ENCODE results near the gene EHD1.

Gene EHD1

DNA sequence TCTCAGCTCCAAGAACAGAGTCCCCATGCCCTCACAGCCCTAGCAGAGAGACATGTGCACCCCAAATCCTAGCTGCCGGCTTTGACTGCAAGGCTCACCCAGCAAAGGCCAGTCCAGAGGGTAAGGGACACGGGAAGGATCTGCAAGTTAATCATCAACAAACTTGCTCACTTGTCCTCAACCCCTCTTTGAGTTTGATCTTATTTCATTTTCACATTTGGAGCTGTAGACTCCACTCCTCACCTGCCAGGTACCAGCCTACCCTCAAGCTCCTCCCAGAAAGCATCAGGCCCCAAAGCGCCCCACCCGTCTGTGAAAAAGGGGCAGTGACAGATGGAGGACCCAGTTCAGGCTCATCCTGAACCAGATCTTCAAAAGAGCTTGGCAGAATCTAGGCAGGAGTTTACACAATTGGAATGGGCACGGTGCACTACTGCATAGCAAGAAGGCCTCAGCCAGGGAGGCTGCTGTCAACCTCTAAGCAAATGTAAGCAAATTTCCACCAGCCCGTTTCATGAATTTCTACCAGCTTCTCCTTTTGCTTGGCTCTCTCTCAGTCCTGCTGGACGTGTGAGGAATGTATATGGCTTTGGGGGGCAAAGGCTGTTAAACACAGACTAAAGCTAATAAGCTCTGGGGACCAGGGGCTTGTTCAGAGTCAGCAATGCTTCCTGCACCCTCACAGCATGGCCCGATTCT, 5.5 kb downstream of the EHD1 start:
- Histone ChIP-seq H2BK120ac (ENCODE audit: insufficient read depth, low read length, poor library complexity) (no peak overlapping the region), H3K79me2 (ENCODE audit: control insufficient read depth, insufficient read depth, low read length, poor library complexity) (peaks cover 28% of the 10 kb centered on the region), H2BK12ac (ENCODE audit: low read length) (no peak overlapping the region), H3K18ac (ENCODE audit: low read length) (no peak overlapping the region), H2BK5ac (ENCODE audit: low read depth, low read length, poor library complexity) (no peak overlapping the region), H3K23ac (ENCODE audit: low read length) (no peak overlapping the region), H2AFZ (ENCODE audit: insufficient read depth, low read length, poor library complexity) (no peak overlapping the region), H3K9ac (ENCODE audit: low read length) (no peak overlapping the region), H3K14ac (ENCODE audit: low read length) (no peak overlapping the region), H4K12ac (ENCODE audit: low read depth, low read length) (no peak overlapping the region), H3K36me3 (ENCODE audit: control insufficient read depth in 1 of 2, insufficient read depth in 2 of 2, low read length in 2 of 2) (peaks cover 48 to 53% of the 10 kb centered on the region in 2 experiments), H3K27me3 (ENCODE audit: insufficient read depth, low read length) (no peaks in the 10 kb centered on the region), H3K4me3 (ENCODE audit: low read depth, low read length) (no peak overlapping the region), H3K4me1 (ENCODE audit: control insufficient read depth in 1 of 2, insufficient read depth in 2 of 2, low read length in 2 of 2) (peaks cover 41 to 52% of the 10 kb centered on the region in 2 experiments), H4K8ac (ENCODE audit: low read depth, low read length) (no peak overlapping the region), H3K27ac (ENCODE audit: low read depth, low read length) (no peak overlapping the region), H4K91ac (ENCODE audit: low read depth, low read length) (no peak overlapping the region), H3K4ac (ENCODE audit: low read depth, low read length) (no peak overlapping the region), H3K9me3 (ENCODE audit: insufficient read depth, low read depth, low read length) (no peaks in the 10 kb centered on the region), H3K4me2 (ENCODE audit: low read length) (no peak overlapping the region), H2AK5ac (ENCODE audit: low read length) (no peak overlapping the region), H3K79me1 (ENCODE audit: low read length) (peaks cover 27% of the 10 kb centered on the region)
- no peak for DNase-seq
- WGBS (ENCODE audit: extremely low coverage, insufficient coverage, insufficient read length) = no CpG with 5 or more reads among the region's 8 CpGs

DNA sequence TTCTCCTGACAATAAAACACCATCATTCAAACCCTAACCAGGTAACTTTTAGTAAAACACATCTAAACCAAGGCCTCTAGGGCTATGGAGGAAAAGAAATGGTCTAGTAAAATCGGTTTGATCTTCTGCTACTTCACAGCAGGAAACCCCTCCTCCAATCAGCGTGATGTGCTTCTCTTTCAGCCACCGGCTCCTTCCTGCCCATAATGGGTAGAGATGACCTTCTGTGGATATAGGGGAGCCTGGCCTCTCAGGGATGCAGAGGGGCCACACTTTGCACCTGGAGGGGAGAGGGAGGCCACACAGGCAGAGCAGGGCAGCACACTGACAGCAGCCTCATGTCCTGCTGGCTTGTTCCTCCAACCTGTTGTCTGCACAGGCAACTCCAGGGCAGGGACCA, 6.9 kb downstream of the EHD1 start:
- Histone ChIP-seq H3K27ac (ENCODE audit: low read depth, low read length) (no peak overlapping the region), H3K79me1 (ENCODE audit: low read length) (peaks cover 21% of the 10 kb centered on the region), H3K14ac (ENCODE audit: low read length) (no peak overlapping the region), H2BK5ac (ENCODE audit: low read depth, low read length, poor library complexity) (no peak overlapping the region), H4K91ac (ENCODE audit: low read depth, low read length) (no peak overlapping the region), H4K8ac (ENCODE audit: low read depth, low read length) (no peak overlapping the region), H3K4me3 (ENCODE audit: low read depth, low read length) (peak overlapping the region; percentile 20), H3K4me1 (ENCODE audit: control insufficient read depth in 1 of 2, insufficient read depth in 2 of 2, low read length in 2 of 2) (peaks cover 43 to 53% of the 10 kb centered on the region in 2 experiments), H2BK12ac (ENCODE audit: low read length) (no peak overlapping the region), H3K9me3 (ENCODE audit: insufficient read depth, low read depth, low read length) (no peaks in the 10 kb centered on the region), H3K79me2 (ENCODE audit: control insufficient read depth, insufficient read depth, low read length, poor library complexity) (peaks cover 22% of the 10 kb centered on the region), H3K4ac (ENCODE audit: low read depth, low read length) (no peak overlapping the region), H2AK5ac (ENCODE audit: low read length) (no peak overlapping the region), H3K23ac (ENCODE audit: low read length) (no peak overlapping the region), H3K4me2 (ENCODE audit: low read length) (no peak overlapping the region), H3K27me3 (ENCODE audit: insufficient read depth, low read length) (no peaks in the 10 kb centered on the region), H2BK120ac (ENCODE audit: insufficient read depth, low read length, poor library complexity) (no peak overlapping the region), H4K12ac (ENCODE audit: low read depth, low read length) (no peak overlapping the region), H3K18ac (ENCODE audit: low read length) (no peak overlapping the region), H2AFZ (ENCODE audit: insufficient read depth, low read length, poor library complexity) (no peak overlapping the region), H3K9ac (ENCODE audit: low read length) (no peak overlapping the region), H3K36me3 (ENCODE audit: control insufficient read depth in 1 of 2, insufficient read depth in 2 of 2, low read length in 2 of 2) (peaks cover 48 to 55% of the 10 kb centered on the region in 2 experiments)
- DNase-seq = no peak
- no CpG with 5 or more reads among the region's 3 CpGs for WGBS (ENCODE audit: extremely low coverage, insufficient coverage, insufficient read length)

DNA sequence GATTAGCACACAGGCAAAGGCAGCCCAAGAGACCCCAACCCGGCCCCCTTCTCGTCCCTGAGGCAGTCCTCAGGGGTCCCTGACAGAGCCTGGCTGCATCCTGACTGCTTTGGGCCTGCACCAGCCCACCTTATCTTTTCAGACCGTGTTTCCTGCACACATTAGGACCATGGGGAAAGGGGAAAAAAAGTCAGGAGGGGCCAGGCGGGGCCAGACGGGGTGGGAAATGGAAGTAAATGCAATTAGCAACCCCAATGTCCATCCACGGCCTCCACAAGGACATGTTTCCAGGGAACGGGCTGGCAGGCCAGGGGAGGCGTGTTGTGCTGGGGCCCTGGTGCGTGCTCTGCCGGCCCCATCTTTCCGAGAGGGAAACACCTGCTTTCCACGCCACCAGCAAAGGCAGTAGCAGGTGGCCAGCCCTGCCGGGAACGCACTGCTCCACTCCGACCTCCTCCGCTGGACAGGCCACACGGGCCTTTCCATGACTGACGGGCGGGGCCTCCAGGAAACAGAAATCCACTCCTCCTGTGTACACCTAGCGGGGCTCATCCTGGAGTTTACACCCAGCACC, 7.4 kb downstream of the EHD1 start:
- Histone ChIP-seq H3K14ac (ENCODE audit: low read length) (peak overlapping the region; percentile 38), H3K23ac (ENCODE audit: low read length) (no peak overlapping the region), H2AFZ (ENCODE audit: insufficient read depth, low read length, poor library complexity) (no peak overlapping the region), H3K27me3 (ENCODE audit: insufficient read depth, low read length) (no peaks in the 10 kb centered on the region), H3K9me3 (ENCODE audit: insufficient read depth, low read depth, low read length) (no peaks in the 10 kb centered on the region), H4K91ac (ENCODE audit: low read depth, low read length) (no peak overlapping the region), H3K4me3 (ENCODE audit: low read depth, low read length) (no peak overlapping the region), H4K8ac (ENCODE audit: low read depth, low read length) (no peak overlapping the region), H2AK5ac (ENCODE audit: low read length) (no peak overlapping the region), H3K36me3 (ENCODE audit: control insufficient read depth in 1 of 2, insufficient read depth in 2 of 2, low read length in 2 of 2) (peaks cover 48 to 55% of the 10 kb centered on the region in 2 experiments), H3K79me2 (ENCODE audit: control insufficient read depth, insufficient read depth, low read length, poor library complexity) (peaks cover 17% of the 10 kb centered on the region), H4K12ac (ENCODE audit: low read depth, low read length) (no peak overlapping the region), H3K27ac (ENCODE audit: low read depth, low read length) (no peak overlapping the region), H3K4me1 (ENCODE audit: control insufficient read depth in 1 of 2, insufficient read depth in 2 of 2, low read length in 2 of 2) (peaks cover 38 to 51% of the 10 kb centered on the region in 2 experiments), H2BK5ac (ENCODE audit: low read depth, low read length, poor library complexity) (no peak overlapping the region), H2BK120ac (ENCODE audit: insufficient read depth, low read length, poor library complexity) (no peak overlapping the region), H3K4me2 (ENCODE audit: low read length) (peak overlapping the region; percentile 23), H3K4ac (ENCODE audit: low read depth, low read length) (no peak overlapping the region), H3K9ac (ENCODE audit: low read length) (no peak overlapping the region), H3K79me1 (ENCODE audit: low read length) (peaks cover 17% of the 10 kb centered on the region), H3K18ac (ENCODE audit: low read length) (peak overlapping the region; percentile 52), H2BK12ac (ENCODE audit: low read length) (no peak overlapping the region)
- WGBS (ENCODE audit: extremely low coverage, insufficient coverage, insufficient read length) = no CpG with 5 or more reads among the region's 20 CpGs
- DNase-seq = peak; percentile 42 to 51

DNA sequence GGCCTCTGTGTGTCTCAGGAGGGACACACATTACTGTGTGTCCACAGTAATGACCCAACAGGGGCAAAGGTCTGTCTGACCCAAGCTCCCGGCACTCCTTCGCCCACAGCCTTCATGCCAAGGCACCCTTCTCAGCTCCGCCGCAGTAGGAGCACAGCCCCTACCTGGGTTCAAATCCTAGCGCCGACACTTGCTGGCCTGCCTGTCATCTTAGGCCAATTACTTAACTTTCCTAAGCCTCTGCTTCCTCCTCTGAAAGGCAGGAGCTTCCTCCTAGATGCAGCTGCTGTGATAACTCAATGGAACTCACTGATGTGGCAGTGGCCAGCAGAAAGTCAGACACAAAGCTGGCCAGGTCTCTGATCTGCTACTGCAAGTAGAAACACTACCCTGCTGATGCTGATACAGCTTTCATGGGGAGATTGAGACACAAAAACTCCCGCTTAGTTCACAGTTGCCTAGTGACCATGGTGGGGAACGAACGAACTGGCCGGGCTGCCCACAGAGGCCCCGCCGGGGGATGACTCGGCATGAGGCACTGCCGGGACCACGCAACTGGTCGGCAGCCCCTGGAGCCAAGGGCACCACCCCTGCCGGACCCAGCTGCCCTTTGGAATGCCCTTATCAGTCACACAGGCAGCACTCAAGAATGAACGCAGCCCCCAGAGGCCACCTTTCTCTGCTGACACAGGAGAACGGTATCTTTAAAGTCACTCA, 8.1 kb downstream of the EHD1 start:
- H4K91ac ChIP-seq (ENCODE audit: low read depth, low read length) = peak overlapping the region; percentile 28
- H3K9ac ChIP-seq (ENCODE audit: low read length) = no peak overlapping the region
- H3K18ac ChIP-seq (ENCODE audit: low read length) = peak overlapping the region; percentile 56
- peak; percentile 97 to 99 for DNase-seq
- H3K27me3 ChIP-seq (ENCODE audit: insufficient read depth, low read length) = no peaks in the 10 kb centered on the region
- no peak overlapping the region for H4K8ac ChIP-seq (ENCODE audit: low read depth, low read length)
- H3K4me3 ChIP-seq (ENCODE audit: low read depth, low read length) = no peak overlapping the region
- peak overlapping the region; percentile 59 for H2BK12ac ChIP-seq (ENCODE audit: low read length)
- H2AK5ac ChIP-seq (ENCODE audit: low read length) = peak overlapping the region; percentile 24
- H2AFZ ChIP-seq (ENCODE audit: insufficient read depth, low read length, poor library complexity) = peak overlapping the region; percentile 50
- H3K23ac ChIP-seq (ENCODE audit: low read length) = no peak overlapping the region
- peak overlapping the region; percentile 30 for H3K14ac ChIP-seq (ENCODE audit: low read length)
- peak overlapping the region; percentile 42 for H3K4ac ChIP-seq (ENCODE audit: low read depth, low read length)
- peaks cover 15% of the 10 kb centered on the region for H3K79me2 ChIP-seq (ENCODE audit: control insufficient read depth, insufficient read depth, low read length, poor library complexity)
- no CpG with 5 or more reads among the region's 19 CpGs for WGBS (ENCODE audit: extremely low coverage, insufficient coverage, insufficient read length)
- H4K12ac ChIP-seq (ENCODE audit: low read depth, low read length) = no peak overlapping the region
- H3K79me1 ChIP-seq (ENCODE audit: low read length) = peaks cover 17% of the 10 kb centered on the region
- peak overlapping the region; percentile 23 for H3K4me2 ChIP-seq (ENCODE audit: low read length)
- H3K9me3 ChIP-seq (ENCODE audit: insufficient read depth, low read depth, low read length) = no peaks in the 10 kb centered on the region
- no peak overlapping the region for H3K27ac ChIP-seq (ENCODE audit: low read depth, low read length)
- peaks cover 34 to 46% of the 10 kb centered on the region in 2 experiments for H3K4me1 ChIP-seq (ENCODE audit: control insufficient read depth in 1 of 2, insufficient read depth in 2 of 2, low read length in 2 of 2)
- H3K36me3 ChIP-seq (ENCODE audit: control insufficient read depth in 1 of 2, insufficient read depth in 2 of 2, low read length in 2 of 2) = peaks cover 48 to 53% of the 10 kb centered on the region in 2 experiments
- no peak overlapping the region for H2BK5ac ChIP-seq (ENCODE audit: low read depth, low read length, poor library complexity)
- no peak overlapping the region for H2BK120ac ChIP-seq (ENCODE audit: insufficient read depth, low read length, poor library complexity)
